ENCODE data around the gene CCDC69. TPM values are rescaled to one million over a fixed set of nuclear protein-coding genes. Genes with fewer than 3 reads are reported as not detected.
"Not testable (repeated sequence)": the region's sequence is repeated elsewhere in the genome, so short reads cannot be mapped to it uniquely, and the experiment has no call there.

CCDC69 gene, protein sequence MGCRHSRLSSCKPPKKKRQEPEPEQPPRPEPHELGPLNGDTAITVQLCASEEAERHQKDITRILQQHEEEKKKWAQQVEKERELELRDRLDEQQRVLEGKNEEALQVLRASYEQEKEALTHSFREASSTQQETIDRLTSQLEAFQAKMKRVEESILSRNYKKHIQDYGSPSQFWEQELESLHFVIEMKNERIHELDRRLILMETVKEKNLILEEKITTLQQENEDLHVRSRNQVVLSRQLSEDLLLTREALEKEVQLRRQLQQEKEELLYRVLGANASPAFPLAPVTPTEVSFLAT
- 1 to 10 TPM; 4.6 to 6.4 (median 5.1) TPM for polyA plus RNA-seq (ENCODE audit: insufficient read length in 4 of 4)

DNA sequence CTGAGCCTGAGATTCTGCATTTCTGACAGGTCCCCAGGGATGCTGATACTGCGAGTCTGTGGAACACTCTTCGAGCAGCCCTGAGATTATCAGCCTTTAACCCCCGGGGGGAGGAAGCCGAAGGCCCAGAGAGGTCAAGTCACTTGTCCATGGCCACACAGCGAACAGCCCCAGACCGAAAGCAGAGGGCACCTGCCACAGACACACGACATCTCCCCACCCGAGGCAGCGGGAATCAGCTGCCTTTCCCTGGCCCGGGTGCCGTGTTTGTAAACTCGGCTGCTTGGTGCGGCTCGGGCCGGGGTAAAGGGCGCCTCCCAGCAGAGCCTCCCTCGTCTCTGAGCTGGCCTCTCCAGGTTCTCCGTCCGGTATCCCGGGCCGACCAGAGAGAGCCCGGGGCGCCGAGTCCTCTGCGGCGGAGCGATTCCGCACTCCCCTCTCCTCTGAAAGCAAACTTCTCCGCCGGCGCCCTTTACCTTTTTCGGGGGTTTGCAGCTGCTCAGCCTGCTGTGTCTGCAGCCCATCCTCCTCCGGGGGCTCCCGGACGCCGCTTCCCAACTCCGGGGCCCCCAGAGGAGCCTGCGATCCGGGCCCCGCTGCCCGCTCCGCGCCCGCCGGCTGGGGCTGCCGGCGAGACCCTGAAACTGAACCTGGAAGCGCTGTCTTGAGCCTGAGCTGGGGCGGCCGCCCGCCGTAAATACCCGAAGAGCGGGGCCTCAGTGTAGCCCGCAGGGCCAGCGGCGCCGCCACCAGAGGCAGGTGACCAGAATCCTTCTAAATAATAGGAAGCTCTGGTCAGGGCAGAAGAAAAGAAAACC lies at the start of gene CCDC69:
TSS of gene CCDC69 (minus strand) at position 646 of the 818 bp plus-strand sequence. CDS start at position 524, 122 bp downstream.
- peak in 2 of 4 donors; percentile 69 to 72 for DNase-seq (ENCODE audit: low read depth in 4 of 4, low spot score in 2 of 4)

DNA sequence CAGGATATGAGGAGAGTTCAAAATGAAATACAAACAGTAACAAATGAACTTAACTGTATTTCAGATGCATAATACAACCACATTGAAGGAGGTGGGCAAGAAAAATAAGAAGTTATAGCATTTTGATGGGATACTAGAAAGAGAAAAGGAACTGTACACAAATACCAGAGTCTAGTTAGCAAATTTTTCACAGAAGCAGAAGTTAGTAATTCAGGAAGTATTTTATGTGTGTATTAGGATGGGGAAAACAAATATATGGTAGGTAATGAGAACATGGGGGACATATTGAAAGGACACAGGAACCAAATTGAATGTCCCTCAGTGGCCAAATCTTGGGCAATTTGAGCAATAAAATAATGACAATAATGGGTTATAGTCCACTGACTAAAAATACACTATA lies 47.4 kb upstream of the CCDC69 start:
- no peak for DNase-seq (ENCODE audit: low read depth in 4 of 4, low spot score in 2 of 4)

DNA sequence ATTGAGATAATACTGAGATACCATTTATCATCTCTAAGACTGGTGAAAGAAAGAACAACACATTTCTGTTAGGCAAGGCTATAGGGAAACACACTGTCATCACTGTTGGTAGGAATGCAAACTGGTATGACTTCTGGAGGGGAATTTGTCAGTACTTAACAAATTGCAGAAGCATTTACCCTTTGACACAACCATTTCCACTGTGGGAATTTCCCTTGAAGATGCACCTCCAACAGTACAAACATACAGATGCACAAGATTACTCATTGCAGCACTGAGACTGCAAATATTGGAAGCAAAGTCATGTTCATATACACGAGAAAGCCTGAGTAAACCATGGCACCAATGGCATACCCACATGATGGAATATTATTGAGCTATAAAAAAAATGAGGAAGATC lies 46.7 kb upstream of the CCDC69 start:
- no peak for DNase-seq (ENCODE audit: low read depth in 4 of 4, low spot score in 2 of 4)

DNA sequence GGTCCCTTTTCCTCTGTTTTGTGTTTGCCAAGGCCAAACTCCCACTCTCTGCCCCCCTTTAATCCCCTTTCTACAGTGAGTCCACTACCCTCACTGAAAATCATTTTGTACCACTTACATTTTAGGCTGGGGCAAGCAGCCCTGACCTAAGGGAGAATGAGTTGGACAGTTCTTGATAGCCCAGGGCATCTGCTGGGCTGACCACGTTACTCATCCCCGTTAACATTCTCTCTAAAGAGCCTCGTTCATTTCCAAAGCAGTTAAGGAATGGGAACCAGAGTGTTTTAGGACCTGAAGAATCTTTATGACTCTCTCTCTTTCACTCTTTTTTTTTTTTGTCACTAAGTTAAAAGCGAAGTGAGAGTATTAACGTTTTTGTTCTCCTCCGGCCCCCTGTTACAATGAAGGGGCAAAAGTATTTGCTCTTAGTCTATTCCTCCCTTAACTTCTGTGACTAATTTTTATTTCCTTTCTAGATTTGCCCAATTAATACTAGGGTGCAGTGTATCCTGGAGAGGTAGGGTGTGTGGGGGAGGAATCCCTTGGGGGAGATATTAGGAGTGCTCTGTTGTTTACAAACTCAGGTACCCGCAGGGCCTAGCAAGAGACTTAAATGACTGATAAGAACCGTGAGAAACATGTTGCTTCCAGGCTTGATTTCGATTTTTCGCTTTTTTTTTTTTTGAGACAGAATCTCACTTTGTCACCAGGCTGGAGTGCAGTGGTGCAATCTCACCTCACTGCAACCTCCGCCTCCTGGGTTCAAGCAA lies 43.8 kb upstream of the CCDC69 start:
- no peak for DNase-seq (ENCODE audit: low read depth in 4 of 4, low spot score in 2 of 4)

DNA sequence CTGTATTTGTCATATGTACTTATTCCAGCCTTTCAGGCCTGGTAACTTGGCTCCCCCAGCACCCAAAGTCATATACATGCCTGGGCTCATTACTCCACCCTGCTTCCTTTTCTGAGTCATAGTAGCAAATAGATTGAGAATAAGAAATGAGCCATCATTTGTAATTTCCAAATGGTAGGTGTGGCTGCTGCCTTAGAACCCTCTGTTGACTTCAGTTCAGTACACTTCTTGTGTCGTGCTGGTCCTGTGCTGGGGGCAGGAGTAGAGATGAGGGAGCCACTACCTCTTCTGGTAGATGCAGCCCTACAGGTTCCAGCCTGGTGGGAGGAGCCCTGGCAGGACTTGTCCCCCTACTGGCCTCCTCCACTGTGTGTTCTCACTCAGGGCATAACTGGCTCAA lies 40.2 kb upstream of the CCDC69 start:
- no peak for DNase-seq (ENCODE audit: low read depth in 4 of 4, low spot score in 2 of 4)

DNA sequence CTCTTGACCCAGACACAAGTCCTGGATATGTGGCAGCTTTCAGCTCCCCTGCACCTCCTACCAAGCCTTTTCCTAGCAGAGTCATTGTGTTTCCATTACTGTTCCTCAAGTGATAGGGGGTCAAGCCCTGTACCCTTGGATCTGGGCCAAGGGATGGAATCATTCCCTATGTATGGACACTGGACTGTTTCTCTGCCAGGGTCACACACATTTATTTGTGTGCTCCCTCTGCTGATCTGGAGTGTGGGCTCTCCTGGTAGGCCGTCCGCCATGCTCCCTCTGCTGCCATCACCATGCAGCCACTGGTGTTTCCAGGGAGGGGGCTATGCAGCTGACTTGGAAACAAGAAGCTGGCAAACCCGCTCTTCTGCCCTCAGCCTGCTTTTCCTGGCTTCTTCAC lies 38.6 kb upstream of the CCDC69 start:
- DNase-seq (ENCODE audit: low read depth in 4 of 4, low spot score in 2 of 4), result no peak

DNA sequence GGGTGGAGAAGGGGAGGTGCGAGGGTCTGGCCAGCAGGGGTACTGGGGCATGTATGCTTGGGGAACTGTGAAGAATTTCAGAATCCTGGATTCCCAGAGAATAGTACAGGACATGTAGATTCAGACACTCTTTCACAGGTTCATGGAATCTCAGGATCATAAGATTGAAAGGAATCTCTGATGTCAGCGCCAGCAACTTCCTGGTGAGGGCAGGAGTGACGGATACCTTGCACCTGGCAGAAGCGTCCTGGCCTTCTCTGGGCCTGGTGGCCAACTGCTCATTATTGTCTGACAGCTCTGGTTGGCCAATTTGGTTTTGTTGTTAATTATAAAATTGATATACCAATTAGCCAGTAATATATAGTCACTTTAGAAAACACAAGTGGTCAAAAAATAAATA lies 36.0 kb upstream of the CCDC69 start:
- DNase-seq (ENCODE audit: low read depth in 4 of 4, low spot score in 2 of 4), result no peak

DNA sequence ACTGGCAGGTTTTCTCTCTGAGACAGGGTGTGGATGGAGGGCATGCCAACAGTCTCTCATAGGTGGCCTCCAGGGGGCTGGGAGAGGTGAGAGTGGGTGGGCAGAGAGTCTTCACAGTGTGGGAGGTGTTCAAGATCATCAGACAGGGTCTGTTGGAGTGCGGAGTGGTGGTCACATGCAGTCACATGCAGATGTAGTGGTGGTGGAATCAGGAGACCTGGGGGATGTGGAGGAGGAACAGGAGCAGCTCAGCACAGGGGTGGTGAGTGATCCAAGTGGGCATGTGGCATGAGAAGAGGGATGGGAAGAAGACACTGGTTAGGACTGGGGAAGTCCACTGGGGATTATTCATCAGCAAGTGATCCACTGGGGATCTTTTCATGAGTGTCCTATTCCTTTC lies 34.9 kb upstream of the CCDC69 start:
- DNase-seq (ENCODE audit: low read depth in 4 of 4, low spot score in 2 of 4), result no peak

DNA sequence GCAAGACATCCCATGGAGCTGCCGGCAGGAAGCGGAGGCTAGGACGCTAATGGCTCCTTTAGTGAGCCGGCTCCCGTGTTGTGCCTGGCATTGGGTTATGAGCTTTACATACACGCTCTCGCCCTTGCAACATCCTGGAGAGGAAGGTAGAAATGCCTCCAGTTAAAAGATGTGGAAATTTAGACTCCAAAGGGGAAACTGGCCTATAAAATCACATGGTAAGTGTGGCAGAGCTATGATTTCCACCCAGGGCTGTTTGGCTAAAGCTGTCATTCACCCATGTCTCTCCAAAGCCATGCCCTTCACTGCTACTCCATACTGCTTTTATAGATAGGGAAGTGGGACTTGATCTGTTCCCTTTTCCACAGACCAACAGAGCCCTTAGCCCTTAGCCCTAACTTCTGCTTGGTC lies 34.3 kb upstream of the CCDC69 start:
- DNase-seq (ENCODE audit: low read depth in 4 of 4, low spot score in 2 of 4), result no peak

DNA sequence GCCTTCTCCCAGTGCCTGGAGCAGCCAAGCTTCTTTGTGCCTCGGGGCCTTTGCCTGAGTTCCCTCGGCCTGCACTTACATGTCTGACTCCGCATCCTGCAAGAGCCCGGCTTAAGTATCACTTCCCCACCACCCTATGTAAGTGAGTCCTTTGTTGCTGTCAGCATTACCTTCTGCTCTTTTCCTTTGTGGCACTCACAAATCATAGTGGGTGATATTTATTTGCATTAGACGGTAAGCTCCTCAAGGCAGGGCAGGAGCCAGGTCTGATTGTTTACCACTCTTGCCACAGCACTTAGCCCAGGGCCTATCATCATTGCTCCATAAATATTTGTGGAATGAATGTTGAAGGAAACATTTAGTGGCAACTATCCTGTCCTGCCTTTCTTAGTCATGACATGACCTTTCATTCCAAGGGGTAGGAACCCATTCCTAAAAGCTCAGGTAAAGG lies 33.9 kb upstream of the CCDC69 start:
- DNase-seq (ENCODE audit: low read depth in 4 of 4, low spot score in 2 of 4), result no peak

DNA sequence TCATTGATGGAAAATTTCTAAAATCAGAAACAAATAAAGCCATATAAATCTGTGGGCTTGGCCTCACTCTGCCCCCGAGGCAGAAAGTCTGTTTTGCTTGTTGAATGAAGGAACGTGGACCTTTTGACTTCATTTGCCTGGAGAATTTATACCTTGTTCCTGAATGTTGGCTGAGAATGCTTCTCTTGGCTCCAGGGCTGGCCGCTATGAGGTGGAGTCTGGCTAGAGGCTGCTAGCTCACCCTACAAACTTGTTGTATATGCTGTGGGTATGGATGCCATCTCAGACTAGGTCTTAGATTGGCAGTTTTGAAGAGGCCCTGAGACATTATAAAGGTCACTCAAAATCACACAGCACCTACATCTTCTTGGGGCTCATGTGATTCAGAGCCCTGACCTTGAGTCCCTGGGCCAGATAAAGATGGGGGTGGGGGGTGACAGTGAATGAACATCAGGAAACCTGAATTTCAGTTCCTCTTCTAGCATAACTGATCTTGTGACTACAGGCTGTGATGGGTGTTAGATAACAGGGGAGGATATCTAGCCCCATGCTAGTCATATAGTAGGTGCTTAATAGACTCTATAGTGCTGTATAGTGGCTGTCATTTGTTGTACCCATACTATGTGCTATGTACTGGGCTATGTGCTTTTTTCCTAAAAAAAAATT lies 31.9 kb upstream of the CCDC69 start:
- no peak for DNase-seq (ENCODE audit: low read depth in 4 of 4, low spot score in 2 of 4)

DNA sequence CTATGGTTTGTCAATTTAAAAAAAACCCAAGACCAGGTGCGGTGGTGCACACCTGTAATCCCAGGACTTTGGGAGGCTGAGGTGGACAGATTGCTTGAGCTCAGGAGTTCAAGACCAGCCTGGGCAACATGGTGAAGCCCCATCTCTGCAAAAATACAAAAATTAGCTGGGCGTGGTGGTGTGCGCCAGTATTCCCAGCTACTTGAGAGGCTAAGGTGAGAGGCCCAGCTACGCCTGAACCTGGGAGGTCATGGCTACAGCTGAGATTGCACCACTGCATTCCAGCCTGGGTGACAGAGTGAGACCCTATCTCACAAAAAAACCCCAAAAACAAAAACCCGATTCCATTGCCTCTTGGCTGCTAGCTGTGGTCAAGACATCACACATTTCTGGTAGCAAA lies 31.1 kb upstream of the CCDC69 start:
- not testable (repeated sequence) for DNase-seq (ENCODE audit: low read depth in 4 of 4, low spot score in 2 of 4)

DNA sequence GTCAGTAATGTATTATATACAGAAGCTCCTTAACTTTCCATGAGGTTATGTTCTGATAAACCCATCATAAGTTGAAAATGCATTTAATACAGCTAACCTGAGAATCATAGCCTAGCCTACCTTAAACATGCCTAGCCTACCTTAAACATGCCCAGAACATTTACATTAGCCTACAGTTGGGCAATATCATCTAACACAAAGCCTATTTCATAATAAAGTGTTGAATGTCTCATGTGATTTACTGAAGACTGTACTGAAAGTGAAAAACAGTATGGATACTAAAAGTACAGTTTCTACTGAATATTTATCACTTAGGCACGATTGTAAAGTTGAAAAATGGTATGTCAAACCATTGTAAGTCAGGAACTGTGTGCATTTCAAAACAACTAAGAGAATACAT lies 30.7 kb upstream of the CCDC69 start:
- no peak for DNase-seq (ENCODE audit: low read depth in 4 of 4, low spot score in 2 of 4)

DNA sequence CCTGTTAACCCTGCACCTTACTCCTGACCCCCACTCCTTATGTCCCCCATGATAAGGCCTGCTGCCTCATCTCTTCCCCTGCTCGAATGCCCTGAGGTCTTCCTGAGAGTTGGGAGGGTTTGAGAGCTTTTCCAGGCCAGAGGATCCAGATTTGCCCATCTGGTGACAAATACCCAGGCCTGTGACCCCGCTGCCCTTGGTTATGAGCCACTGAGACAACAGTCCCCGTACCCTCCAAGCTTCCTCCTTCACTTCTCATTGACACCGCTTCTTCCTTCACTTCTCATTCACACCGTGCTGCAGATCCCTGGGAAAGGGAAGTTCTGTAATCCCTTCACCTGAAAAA lies 29.7 kb upstream of the CCDC69 start:
- no peak for DNase-seq (ENCODE audit: low read depth in 4 of 4, low spot score in 2 of 4)

DNA sequence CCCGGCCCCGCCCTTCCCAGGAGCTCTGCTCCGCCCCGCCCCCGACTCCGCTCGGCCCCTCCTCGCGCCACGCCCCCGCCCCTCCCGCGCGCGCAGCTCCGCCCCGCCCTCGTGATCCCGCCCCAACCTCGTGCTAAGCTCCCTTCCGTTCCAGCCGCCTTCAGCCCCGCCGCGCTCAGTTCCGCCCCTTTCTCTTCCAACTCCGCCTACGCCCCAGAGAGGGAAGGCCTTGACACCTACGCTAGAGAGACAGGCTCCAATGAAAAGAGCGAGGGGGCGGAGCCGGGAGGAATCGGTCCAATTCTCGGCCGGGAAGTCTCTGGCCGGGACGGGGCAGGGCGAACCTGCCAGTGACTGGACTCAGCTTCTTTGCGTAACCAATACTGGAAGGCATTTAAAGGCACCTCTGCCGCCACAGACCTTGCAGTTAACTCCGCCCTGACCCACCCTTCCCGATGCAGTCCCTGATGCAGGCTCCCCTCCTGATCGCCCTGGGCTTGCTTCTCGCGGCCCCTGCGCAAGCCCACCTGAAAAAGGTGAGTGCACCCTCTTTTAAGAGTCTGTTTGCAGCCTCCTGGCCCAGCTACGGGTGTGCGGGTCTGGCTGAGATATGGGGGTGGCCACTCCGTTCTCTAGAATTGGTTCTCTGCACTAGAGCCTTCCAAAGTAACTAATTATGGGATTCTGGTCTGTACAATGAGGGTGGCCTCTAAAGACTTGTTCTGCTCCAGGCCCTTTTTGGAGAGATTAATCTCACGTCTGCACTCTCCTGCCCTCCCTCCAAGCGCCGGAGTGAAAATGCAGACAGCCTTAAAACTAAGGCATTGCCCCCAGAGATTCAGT lies 29.1 kb upstream of the CCDC69 start, which contains the start of gene GM2A:
TSS of gene GM2A (plus strand) at position 424 of the 843 bp plus-strand sequence. CDS start at position 456, 32 bp downstream.
- DNase-seq (ENCODE audit: low read depth in 4 of 4, low spot score in 2 of 4), result peak; percentile 90 to 99 (median 96)

DNA sequence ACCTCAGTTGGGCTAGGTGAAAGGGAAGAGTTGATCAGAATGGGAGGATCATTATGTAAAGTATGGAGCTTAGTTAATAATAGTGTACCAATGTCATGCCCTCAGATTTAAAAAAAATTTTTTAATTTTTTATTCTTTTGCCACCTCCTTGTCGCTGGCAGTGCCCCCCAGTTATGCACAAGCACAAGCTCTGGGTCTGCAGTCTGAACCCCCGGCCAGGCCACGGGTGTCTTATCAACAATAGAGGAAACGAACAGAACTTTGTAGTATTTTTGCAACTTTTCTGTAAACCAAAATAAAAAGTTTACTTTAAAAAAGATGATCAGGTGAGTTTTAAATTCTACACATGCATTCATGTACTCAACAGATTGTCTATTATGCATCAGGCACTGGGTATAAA lies 27.7 kb upstream of the CCDC69 start:
- DNase-seq (ENCODE audit: low read depth in 4 of 4, low spot score in 2 of 4), result no peak

DNA sequence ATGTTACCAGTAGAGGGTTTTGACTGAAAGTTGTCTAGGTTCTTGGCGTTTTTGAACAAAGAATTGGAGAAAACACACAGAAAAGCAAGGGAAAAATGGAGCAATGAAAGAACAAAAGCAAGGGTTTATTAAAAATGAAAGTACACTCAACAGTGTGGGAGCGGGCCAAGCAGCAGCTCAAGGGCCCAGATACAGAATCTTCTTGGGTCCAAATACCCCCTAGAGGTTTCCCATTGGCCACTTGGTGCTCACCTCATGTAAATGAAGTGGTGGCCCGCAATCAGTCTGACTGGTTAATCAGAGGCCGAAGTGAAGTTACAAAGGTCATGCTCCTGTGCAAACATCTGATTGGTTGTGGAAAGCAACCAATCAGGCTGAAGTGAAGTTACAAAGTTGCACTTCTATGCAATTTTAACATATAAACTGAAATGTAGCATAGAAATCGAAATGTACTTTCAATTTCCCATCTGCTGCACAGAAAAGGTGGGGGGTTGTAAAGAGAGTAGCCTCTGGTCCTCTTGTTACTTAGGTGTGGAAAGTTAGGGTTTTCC lies 27.2 kb upstream of the CCDC69 start:
- DNase-seq (ENCODE audit: low read depth in 4 of 4, low spot score in 2 of 4), result no peak

DNA sequence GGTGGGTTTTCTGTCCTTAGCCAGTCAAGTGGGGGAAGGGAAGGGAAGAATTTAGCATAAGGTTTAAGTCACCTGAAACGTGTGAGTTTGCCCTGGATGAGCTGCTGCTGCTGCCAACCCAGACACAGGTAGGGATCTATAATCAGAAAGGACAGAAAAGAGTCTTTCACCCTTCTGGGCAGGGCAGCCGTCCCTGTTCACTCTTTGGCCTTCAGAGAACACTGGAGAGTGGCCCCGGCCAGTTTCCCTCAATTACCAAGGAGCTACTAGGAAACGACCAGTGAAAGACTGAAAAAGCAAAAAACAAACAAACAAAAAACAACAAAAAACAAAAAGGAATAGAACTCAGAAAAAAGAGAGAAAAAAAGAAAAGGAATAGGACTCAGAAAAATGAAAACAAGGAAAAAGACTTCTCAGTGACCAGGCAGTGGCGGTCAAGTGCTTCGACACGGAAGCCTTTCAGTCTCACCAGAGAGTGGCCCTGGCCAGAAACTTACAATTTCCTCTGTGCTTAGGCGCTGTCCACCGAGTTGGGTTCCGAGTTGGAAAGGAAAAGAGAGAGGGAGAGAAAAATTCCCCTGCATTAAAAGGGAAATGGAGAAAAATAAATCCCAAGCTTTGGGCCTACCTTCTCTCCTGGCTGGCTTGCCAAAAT lies 26.6 kb upstream of the CCDC69 start:
- DNase-seq (ENCODE audit: low read depth in 4 of 4, low spot score in 2 of 4), result no peak

DNA sequence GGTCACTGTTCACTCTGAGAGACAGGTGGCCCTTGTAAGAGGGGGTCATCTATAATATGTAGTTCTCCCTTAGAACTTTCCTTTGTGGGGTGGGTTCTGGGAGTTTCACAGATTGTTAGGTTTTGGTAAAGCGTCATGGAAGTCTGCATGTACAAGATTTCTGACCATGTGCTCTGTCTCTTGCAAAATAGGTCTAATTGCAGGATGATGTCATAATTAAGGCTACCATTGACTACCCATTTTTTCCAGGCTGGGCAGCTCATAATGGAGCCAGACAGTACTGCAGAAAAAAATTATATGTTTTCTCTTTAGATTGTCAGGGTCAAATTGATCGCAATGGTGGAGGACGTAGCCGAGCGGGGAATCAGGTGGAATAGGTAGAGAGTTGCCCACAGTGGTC lies 25.4 kb upstream of the CCDC69 start:
- DNase-seq (ENCODE audit: low read depth in 4 of 4, low spot score in 2 of 4), result no peak
